GM12801 (cell line): ENCODE results near the gene FCER2.

Experiments used
- TF ChIP-seq, protein P1 (sequence below): IDR thresholded peaks from one replicate; pipeline ENCODE4 v1.5.1; 2011; ENCODE audit warnings: control low read depth; ENCODE audit not compliant: insufficient read length; ENCODE audit errors: extremely low read depth

FCER2 gene

DNA sequence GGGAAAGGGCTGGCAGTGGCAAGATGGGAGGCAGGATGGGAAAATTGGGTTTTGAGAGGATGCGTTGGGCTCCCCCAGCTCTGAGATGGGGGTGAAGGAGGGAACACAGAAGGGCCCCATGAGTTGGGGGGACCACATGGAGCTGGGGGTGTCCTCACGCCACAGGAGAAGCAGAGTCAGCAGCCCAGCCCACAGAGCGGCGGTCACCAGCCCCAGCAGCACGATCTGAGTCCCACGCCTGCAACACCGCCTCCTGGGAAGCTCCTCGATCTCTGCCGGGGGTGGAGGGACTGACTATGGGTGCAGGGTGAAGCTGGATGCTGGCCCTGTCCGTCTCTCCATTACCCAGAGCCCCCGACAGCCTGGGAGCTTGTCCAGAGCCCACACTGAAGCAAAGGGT, 3.3 kb downstream of the FCER2 start:
- TF ChIP-seq, protein P1, sequence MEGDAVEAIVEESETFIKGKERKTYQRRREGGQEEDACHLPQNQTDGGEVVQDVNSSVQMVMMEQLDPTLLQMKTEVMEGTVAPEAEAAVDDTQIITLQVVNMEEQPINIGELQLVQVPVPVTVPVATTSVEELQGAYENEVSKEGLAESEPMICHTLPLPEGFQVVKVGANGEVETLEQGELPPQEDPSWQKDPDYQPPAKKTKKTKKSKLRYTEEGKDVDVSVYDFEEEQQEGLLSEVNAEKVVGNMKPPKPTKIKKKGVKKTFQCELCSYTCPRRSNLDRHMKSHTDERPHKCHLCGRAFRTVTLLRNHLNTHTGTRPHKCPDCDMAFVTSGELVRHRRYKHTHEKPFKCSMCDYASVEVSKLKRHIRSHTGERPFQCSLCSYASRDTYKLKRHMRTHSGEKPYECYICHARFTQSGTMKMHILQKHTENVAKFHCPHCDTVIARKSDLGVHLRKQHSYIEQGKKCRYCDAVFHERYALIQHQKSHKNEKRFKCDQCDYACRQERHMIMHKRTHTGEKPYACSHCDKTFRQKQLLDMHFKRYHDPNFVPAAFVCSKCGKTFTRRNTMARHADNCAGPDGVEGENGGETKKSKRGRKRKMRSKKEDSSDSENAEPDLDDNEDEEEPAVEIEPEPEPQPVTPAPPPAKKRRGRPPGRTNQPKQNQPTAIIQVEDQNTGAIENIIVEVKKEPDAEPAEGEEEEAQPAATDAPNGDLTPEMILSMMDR = no peak

GRCh38 chr19:7697721-7698287, 4.1 kb downstream of the FCER2 start:
- TF ChIP-seq, protein P1 = no peak

DNA sequence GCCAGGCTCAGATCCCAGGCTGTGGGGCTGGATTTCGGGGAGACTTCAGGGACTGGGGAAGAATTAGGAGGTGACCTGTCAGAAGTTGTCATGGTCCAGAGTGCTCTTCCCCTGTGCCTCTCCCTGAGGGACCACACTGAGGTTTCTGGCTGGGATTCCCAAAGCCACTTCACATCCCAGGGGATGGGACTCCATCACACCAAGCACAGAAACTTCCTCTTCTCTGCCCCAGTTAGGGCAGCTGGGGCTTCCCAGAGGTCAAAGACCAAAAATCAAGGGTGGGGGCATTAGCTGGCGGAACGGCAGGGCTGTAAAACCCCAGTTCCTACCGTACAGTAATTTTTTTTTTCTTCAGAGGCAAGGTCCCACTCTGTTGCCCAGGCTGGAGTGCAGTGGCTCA, 7.4 kb downstream of the FCER2 start:
- TF ChIP-seq, protein P1 = no peak

- TF ChIP-seq, protein P1 = no peak
Observed at GRCh38 chr19:7692417-7693088, 9.4 kb downstream of the FCER2 start.

- TF ChIP-seq, protein P1 = no peak
Observed at GRCh38 chr19:7691497-7691896, 10.4 kb downstream of the FCER2 start.

GRCh38 chr19:7690779-7691258, 11.1 kb downstream of the FCER2 start:
- TF ChIP-seq, protein P1 = no peak

DNA sequence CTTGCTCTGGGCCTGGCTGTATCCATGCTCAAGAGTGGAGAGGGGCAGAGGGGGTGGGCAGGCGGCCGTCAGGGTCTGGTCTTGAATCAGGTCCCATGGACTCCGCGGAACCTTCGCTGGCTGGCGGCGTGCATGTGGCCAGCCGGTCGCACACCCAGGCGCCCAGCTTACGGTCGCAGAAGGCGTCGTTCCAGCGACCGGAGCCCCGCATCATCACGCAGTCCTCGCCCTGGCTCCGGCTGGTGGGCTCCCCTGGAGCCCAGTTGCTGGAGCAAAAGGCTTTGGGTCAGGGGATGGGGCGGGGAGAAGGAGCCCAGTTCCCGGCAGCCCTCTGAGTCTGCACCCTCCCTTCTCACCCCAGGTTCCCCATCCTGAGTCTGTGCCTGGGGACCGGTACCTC, 12.8 kb downstream of the FCER2 start:
- TF ChIP-seq, protein P1 = no peak
